ENCODE measurements around the gene HMGXB4. TPM values are rescaled to one million over a fixed set of nuclear protein-coding genes. Genes with fewer than 3 reads are reported as not detected.

The HMGXB4 gene
- total and polyA plus RNA-seq, 2 of the 4 experiments (the other 2 are of a cell fraction): 11.8 to 18.5 TPM

DNA sequence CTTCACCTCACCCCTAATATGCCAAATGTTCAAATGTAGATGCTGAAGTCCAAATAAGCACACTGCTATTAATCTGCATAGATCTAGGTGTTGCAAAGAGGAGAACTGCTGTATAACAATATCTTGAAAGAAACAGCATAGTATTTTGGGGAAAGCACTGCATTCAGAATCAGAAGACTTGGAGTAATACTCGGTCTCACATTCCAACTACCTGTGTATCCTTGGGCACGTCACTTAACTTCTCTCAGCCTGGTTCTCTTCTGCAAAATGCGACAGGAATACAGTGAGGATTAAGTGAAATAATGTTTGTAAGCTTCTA is 332 bp upstream of the HMGXB4 start:
- peaks cover 21 to 31% of the 10 kb centered on the region in 2 experiments for H3K79me1 ChIP-seq (ENCODE audit: low read depth in 1 of 2, low read length in 2 of 2)
- peak overlapping the region; percentile 74 for H3K4me2 ChIP-seq (ENCODE audit: low read depth, low read length)
- H4K20me1 ChIP-seq (ENCODE audit: insufficient read depth, low read length): peaks cover 5% of the 10 kb centered on the region; the same call in 1 of the 2 replicates
- ATAC-seq (ENCODE audit: low read depth) (peak; percentile 6), DNase-seq (no peak)
- H3K14ac ChIP-seq (replicated peaks; ENCODE audit: low read depth, low read length): peak overlapping the region; percentile 97
- H3K36me3 ChIP-seq (ENCODE audit: control insufficient read depth, insufficient read depth, low read length): no peaks in the 10 kb centered on the region; the same call in 1 of the 2 replicates
- WGBS, 2 experiments (ENCODE audit: extremely low coverage in 2 of 2, insufficient read length in 1 of 2): no CpG with 5 or more reads among the region's 3 CpGs
- peak overlapping the region; percentile 88 for H3K56ac ChIP-seq (ENCODE audit: extremely low read depth, insufficient read depth, low read length)
- no peak overlapping the region for H2BK5ac ChIP-seq (ENCODE audit: low read depth, low read length, poor library complexity, severe bottlenecking)
- 0 out of 2 replicates have a peak, but pooled peaks cover under 1% of the 10 kb centered on the region for H3K9me1 ChIP-seq (ENCODE audit: insufficient read depth, low read length)
- peak overlapping the region; percentile 55 for H3K4me3 ChIP-seq (ENCODE audit: insufficient read depth, low read depth, low read length)
- peak overlapping the region; percentile 82 for H4K8ac ChIP-seq (ENCODE audit: low read depth in 2 of 2, low read length in 2 of 2)
- H4K5ac ChIP-seq (ENCODE audit: low read depth, low read length): no peak overlapping the region
- no TSS peak for BruUV-seq (replicated peaks)
- dilution Hi-C loops (cut with HindIII; ENCODE audit: low sequenced_read_pairs, unreplicated experiment) (no loop called here), in situ Hi-C loops (cut with MboI; ENCODE audit: low sequenced_read_pairs) (no loop called here), intact Hi-C loops (cut with micrococcal nuclease) (no loop called here)
- ChIA-PET POLR2A (ENCODE audit: unreplicated experiment) (no interaction called here), CTCF (interaction anchor here (1.4 kb wide), 1 partner anchor 25 kb away, joined by 3 read pairs; no protein-coding TSS in a partner anchor)
- peak overlapping the region; percentile 93; the same call in 1 of the 2 replicates for H3K23ac ChIP-seq (ENCODE audit: low read depth, low read length)
- H3K27me3 ChIP-seq (ENCODE audit: control insufficient read depth, insufficient read depth, low read length): no peaks in the 10 kb centered on the region
- no peak overlapping the region; the same call in 1 of the 2 replicates for H3K18ac ChIP-seq (ENCODE audit: low read depth, low read length)
- H3K9me3 ChIP-seq (ENCODE audit: control insufficient read depth, insufficient read depth, low read length): no peaks in the 10 kb centered on the region
- no peaks in the 10 kb centered on the region for H3K4me1 ChIP-seq (ENCODE audit: control insufficient read depth, insufficient read depth, low read length)
- no peak overlapping the region for H4K91ac ChIP-seq (ENCODE audit: insufficient read depth, low read depth, low read length)
- H2BK120ac ChIP-seq (ENCODE audit: low read depth, low read length): no peak overlapping the region
- no peak overlapping the region for H2AK5ac ChIP-seq (ENCODE audit: low read depth, low read length)
- no peak overlapping the region for H2BK15ac ChIP-seq (ENCODE audit: low read depth, low read length)
- H3K9ac ChIP-seq (ENCODE audit: low read depth, low read length): peak overlapping the region; percentile 65; the same call in 1 of the 2 replicates
- TF ChIP-seq BHLHE40 (IDR thresholded peaks at IDR 0.05; ENCODE audit: low read depth, low read length) (no peak), FOS (IDR thresholded peaks at IDR 0.05; ENCODE audit: low read depth, low read length) (no peak), MXI1 (IDR thresholded peaks at IDR 0.05; ENCODE audit: borderline replicate concordance, low read depth, low read length) (no peak), NFE2L2 (IDR thresholded peaks at IDR 0.05; ENCODE audit: low read depth, low read length) (no peak), MAZ (IDR thresholded peaks at IDR 0.05; ENCODE audit: borderline replicate concordance, low read depth, low read length) (no peak), RAD21 (IDR thresholded peaks at IDR 0.05; ENCODE audit: low read length) (no peak), CHD1 (IDR thresholded peaks at IDR 0.05; ENCODE audit: low read depth, low read length) (no peak), MAFK (IDR thresholded peaks at IDR 0.05; ENCODE audit: low read depth, low read length) (no peak), RCOR1 (IDR thresholded peaks at IDR 0.05; ENCODE audit: insufficient replicate concordance, low read length) (no peak), CEBPB (IDR thresholded peaks at IDR 0.05; ENCODE audit: low read depth, low read length) (no peak), SMC3 (IDR thresholded peaks at IDR 0.05; ENCODE audit: low read depth, low read length) (no peak), POLR2A (IDR thresholded peaks at IDR 0.05; ENCODE audit: low read depth, low read length) (no peak), RFX5 (IDR thresholded peaks at IDR 0.05; ENCODE audit: low read depth, low read length) (no peak)
- TF ChIP-seq, protein P1, sequence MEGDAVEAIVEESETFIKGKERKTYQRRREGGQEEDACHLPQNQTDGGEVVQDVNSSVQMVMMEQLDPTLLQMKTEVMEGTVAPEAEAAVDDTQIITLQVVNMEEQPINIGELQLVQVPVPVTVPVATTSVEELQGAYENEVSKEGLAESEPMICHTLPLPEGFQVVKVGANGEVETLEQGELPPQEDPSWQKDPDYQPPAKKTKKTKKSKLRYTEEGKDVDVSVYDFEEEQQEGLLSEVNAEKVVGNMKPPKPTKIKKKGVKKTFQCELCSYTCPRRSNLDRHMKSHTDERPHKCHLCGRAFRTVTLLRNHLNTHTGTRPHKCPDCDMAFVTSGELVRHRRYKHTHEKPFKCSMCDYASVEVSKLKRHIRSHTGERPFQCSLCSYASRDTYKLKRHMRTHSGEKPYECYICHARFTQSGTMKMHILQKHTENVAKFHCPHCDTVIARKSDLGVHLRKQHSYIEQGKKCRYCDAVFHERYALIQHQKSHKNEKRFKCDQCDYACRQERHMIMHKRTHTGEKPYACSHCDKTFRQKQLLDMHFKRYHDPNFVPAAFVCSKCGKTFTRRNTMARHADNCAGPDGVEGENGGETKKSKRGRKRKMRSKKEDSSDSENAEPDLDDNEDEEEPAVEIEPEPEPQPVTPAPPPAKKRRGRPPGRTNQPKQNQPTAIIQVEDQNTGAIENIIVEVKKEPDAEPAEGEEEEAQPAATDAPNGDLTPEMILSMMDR (conservative IDR thresholded peaks at IDR 0.05; ENCODE audit: low read depth, low read length): no peak
- TF ChIP-seq, protein P2, sequence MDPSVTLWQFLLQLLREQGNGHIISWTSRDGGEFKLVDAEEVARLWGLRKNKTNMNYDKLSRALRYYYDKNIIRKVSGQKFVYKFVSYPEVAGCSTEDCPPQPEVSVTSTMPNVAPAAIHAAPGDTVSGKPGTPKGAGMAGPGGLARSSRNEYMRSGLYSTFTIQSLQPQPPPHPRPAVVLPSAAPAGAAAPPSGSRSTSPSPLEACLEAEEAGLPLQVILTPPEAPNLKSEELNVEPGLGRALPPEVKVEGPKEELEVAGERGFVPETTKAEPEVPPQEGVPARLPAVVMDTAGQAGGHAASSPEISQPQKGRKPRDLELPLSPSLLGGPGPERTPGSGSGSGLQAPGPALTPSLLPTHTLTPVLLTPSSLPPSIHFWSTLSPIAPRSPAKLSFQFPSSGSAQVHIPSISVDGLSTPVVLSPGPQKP (IDR thresholded peaks at IDR 0.05; ENCODE audit: borderline replicate concordance, low read depth, low read length): no peak
- TF ChIP-seq, protein P3, sequence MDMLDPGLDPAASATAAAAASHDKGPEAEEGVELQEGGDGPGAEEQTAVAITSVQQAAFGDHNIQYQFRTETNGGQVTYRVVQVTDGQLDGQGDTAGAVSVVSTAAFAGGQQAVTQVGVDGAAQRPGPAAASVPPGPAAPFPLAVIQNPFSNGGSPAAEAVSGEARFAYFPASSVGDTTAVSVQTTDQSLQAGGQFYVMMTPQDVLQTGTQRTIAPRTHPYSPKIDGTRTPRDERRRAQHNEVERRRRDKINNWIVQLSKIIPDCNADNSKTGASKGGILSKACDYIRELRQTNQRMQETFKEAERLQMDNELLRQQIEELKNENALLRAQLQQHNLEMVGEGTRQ (IDR thresholded peaks at IDR 0.05; ENCODE audit: low read depth, low read length): no peak
- H2BK20ac ChIP-seq (ENCODE audit: low read depth, low read length): no peak overlapping the region
- H2AK9ac ChIP-seq (replicated peaks; ENCODE audit: low read depth, low read length, poor library complexity): no peak overlapping the region
- H2AFZ ChIP-seq (replicated peaks; ENCODE audit: low read length, poor library complexity): peak overlapping the region; percentile 84
- H3K27ac ChIP-seq (ENCODE audit: insufficient read depth, low read length): no peak overlapping the region; the same call in 1 of the 2 replicates
- H3K4ac ChIP-seq (ENCODE audit: low read depth, low read length): 0 out of 2 replicates have a peak overlapping the region, but pooled peaks have one; percentile 70

All from IMR-90 (cell line).